ENCODE results near the gene SERP2.
"Not testable (repeated sequence)": the region's sequence is repeated elsewhere in the genome, so short reads cannot be mapped to it uniquely, and the experiment has no call there.

GRCh38 chr13:44329041-44329440 is 44.6 kb upstream of the SERP2 start:
- TF ChIP-seq, protein P1, sequence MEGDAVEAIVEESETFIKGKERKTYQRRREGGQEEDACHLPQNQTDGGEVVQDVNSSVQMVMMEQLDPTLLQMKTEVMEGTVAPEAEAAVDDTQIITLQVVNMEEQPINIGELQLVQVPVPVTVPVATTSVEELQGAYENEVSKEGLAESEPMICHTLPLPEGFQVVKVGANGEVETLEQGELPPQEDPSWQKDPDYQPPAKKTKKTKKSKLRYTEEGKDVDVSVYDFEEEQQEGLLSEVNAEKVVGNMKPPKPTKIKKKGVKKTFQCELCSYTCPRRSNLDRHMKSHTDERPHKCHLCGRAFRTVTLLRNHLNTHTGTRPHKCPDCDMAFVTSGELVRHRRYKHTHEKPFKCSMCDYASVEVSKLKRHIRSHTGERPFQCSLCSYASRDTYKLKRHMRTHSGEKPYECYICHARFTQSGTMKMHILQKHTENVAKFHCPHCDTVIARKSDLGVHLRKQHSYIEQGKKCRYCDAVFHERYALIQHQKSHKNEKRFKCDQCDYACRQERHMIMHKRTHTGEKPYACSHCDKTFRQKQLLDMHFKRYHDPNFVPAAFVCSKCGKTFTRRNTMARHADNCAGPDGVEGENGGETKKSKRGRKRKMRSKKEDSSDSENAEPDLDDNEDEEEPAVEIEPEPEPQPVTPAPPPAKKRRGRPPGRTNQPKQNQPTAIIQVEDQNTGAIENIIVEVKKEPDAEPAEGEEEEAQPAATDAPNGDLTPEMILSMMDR (IDR thresholded peaks at IDR 0.05; ENCODE audit: control extremely low read depth in 1 of 3, insufficient read depth in 1 of 3, low read depth in 1 of 3, low read length in 3 of 3), result not testable (repeated sequence)
- TF ChIP-seq POLR2A (IDR thresholded peaks at IDR 0.05; ENCODE audit: control extremely low read depth in 1 of 2, low read depth in 2 of 2, low read length in 2 of 2); EZH2 (IDR thresholded peaks at IDR 0.05; ENCODE audit: low read depth, low read length, severe bottlenecking); POLR2AphosphoS5 (IDR thresholded peaks at IDR 0.05; ENCODE audit: low read depth, low read length); MAX (IDR thresholded peaks at IDR 0.05); NRF1 (IDR thresholded peaks at IDR 0.05; ENCODE audit: low read depth, low read length); HDAC2 (IDR thresholded peaks at IDR 0.05; ENCODE audit: borderline replicate concordance in 1 of 2, low read depth in 2 of 2, low read length in 2 of 2); NANOG (IDR thresholded peaks at IDR 0.05; ENCODE audit: insufficient read depth, low read depth, low read length, poor library complexity, severe bottlenecking); SIN3A (conservative IDR thresholded peaks at IDR 0.05 in 1 of 2, IDR thresholded peaks at IDR 0.05 in 1 of 2; ENCODE audit: low read depth in 1 of 2, low read length in 2 of 2); JUND (IDR thresholded peaks at IDR 0.05; ENCODE audit: low read length); RFX5 (IDR thresholded peaks at IDR 0.05; ENCODE audit: borderline replicate concordance, low read depth, low read length); RBBP5 (IDR thresholded peaks at IDR 0.05; ENCODE audit: borderline replicate concordance, low read depth, low read length); EP300 (IDR thresholded peaks at IDR 0.05; ENCODE audit: borderline replicate concordance in 1 of 2, low read depth in 2 of 2, low read length in 2 of 2); RAD21 (IDR thresholded peaks at IDR 0.05 in 1 of 2, conservative IDR thresholded peaks at IDR 0.05 in 1 of 2; ENCODE audit: low read depth in 2 of 2, low read length in 2 of 2): not testable (repeated sequence)
